ENCODE measurements around the gene SRPX.
A peak's percentile ranks its signal among the peaks of the same experiment; 100 is the strongest.

SRPX gene

GRCh38 chrX:38232079-38232686, 11.5 kb upstream of the SRPX start:
- no peak overlapping the region for H3K4me3 ChIP-seq (ENCODE audit: low read length)
- H3K4me1 ChIP-seq (ENCODE audit: control insufficient read depth, low read depth, low read length): no peaks in the 10 kb centered on the region
- no peak overlapping the region for H3K27ac ChIP-seq (ENCODE audit: low read length)
- H3K36me3 ChIP-seq (ENCODE audit: control insufficient read depth, low read depth, low read length): no peaks in the 10 kb centered on the region
- no peaks in the 10 kb centered on the region for H3K27me3 ChIP-seq (ENCODE audit: control insufficient read depth, insufficient read depth, low read length)
- no peak overlapping the region for H3K9ac ChIP-seq (ENCODE audit: low read length)
- peaks cover 8% of the 10 kb centered on the region for H3K9me3 ChIP-seq (ENCODE audit: control insufficient read depth, low read depth, low read length)

DNA sequence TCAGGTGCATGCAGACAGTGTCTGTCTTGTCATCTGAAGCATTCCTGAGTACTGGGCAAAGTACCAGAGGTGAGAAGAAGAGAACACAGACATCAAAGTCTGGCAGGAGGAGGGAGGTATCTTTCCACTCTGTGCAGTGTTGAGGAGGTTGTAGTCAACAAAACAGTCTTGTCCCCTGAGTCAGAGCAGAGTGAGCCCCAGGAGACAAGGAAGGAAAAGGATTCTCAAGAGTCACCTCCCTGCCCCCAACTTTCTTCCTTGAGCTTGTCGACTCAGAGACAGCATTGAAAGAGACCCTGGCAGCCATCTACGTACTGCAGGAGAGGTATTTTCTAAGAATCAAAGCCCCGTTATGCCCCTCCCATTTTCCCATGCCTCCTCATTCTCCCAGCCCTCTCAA, 4.4 kb upstream of the SRPX start:
- no peak overlapping the region for H3K9ac ChIP-seq (ENCODE audit: low read length)
- H3K27ac ChIP-seq (ENCODE audit: low read length): no peak overlapping the region
- H3K36me3 ChIP-seq (ENCODE audit: control insufficient read depth, low read depth, low read length): no peaks in the 10 kb centered on the region
- H3K9me3 ChIP-seq (ENCODE audit: control insufficient read depth, low read depth, low read length): peaks cover 4% of the 10 kb centered on the region
- H3K27me3 ChIP-seq (ENCODE audit: control insufficient read depth, insufficient read depth, low read length): peaks cover 28% of the 10 kb centered on the region
- no peaks in the 10 kb centered on the region for H3K4me1 ChIP-seq (ENCODE audit: control insufficient read depth, low read depth, low read length)
- no peak overlapping the region for H3K4me3 ChIP-seq (ENCODE audit: low read length)

DNA sequence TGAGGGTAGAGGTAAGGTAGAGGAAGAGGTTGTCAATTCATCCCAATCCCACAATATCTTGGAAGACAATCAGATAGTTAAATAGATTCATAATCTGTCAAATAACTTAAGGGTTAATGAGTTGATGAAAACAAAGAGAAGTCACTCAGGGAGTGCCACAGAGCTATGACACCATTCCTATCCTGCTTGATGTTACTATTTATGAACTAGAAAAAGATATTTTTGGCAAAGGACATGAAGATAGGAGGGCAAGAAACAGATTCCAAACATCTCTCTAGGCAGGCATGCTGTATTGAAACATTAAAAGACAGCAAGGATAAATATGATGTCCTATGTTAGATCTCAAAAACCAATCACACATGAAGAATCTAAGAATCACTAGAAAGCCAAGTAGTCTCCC, 3.5 kb upstream of the SRPX start:
- Histone ChIP-seq H3K27me3 (ENCODE audit: control insufficient read depth, insufficient read depth, low read length) (peaks cover 37% of the 10 kb centered on the region), H3K4me3 (ENCODE audit: low read length) (no peak overlapping the region)

GRCh38 chrX:38221391-38221929, 789 bp upstream of the SRPX start:
- H3K9me3 ChIP-seq (ENCODE audit: control insufficient read depth, low read depth, low read length): peaks cover 13% of the 10 kb centered on the region
- no peaks in the 10 kb centered on the region for H3K4me1 ChIP-seq (ENCODE audit: control insufficient read depth, low read depth, low read length)
- H3K27ac ChIP-seq (ENCODE audit: low read length): no peak overlapping the region
- H3K36me3 ChIP-seq (ENCODE audit: control insufficient read depth, low read depth, low read length): no peaks in the 10 kb centered on the region
- H3K4me3 ChIP-seq (ENCODE audit: low read length): peak overlapping the region; percentile 61
- H3K27me3 ChIP-seq (ENCODE audit: control insufficient read depth, insufficient read depth, low read length): peaks cover 39% of the 10 kb centered on the region
- H3K9ac ChIP-seq (ENCODE audit: low read length): no peak overlapping the region

More for the DNA sequence above, 3.5 kb upstream of the SRPX start:
- Histone ChIP-seq H3K36me3 (ENCODE audit: control insufficient read depth, low read depth, low read length) (no peaks in the 10 kb centered on the region), H3K9ac (ENCODE audit: low read length) (no peak overlapping the region), H3K4me1 (ENCODE audit: control insufficient read depth, low read depth, low read length) (no peaks in the 10 kb centered on the region), H3K9me3 (ENCODE audit: control insufficient read depth, low read depth, low read length) (peaks cover 4% of the 10 kb centered on the region), H3K27ac (ENCODE audit: low read length) (no peak overlapping the region)

DNA sequence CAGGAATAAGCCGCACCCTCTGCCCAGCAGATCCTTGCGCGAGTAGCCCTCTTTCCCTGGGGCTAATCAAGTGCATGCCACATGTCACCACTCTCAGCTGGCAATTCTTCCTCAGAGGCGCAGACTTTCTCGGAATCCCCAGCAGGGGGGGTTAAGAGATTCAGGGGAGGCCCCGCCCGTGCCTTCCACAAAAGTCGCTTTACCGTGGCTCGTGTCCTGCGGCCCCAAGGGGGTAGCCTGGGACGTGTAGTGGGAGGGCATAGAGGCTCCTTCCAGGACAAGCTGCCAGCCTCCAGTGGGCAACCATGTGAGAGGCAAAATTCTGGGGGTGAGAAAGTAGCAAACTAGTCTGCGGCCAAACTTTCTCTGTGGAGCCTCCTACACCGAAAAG, 652 bp downstream of the SRPX start:
- Histone ChIP-seq H3K9me3 (ENCODE audit: control insufficient read depth, low read depth, low read length) (peaks cover 16% of the 10 kb centered on the region), H3K4me3 (ENCODE audit: low read length) (peak overlapping the region; percentile 61), H3K36me3 (ENCODE audit: control insufficient read depth, low read depth, low read length) (no peaks in the 10 kb centered on the region), H3K27ac (ENCODE audit: low read length) (no peak overlapping the region), H3K4me1 (ENCODE audit: control insufficient read depth, low read depth, low read length) (no peaks in the 10 kb centered on the region), H3K27me3 (ENCODE audit: control insufficient read depth, insufficient read depth, low read length) (peaks cover 39% of the 10 kb centered on the region), H3K9ac (ENCODE audit: low read length) (no peak overlapping the region)

DNA sequence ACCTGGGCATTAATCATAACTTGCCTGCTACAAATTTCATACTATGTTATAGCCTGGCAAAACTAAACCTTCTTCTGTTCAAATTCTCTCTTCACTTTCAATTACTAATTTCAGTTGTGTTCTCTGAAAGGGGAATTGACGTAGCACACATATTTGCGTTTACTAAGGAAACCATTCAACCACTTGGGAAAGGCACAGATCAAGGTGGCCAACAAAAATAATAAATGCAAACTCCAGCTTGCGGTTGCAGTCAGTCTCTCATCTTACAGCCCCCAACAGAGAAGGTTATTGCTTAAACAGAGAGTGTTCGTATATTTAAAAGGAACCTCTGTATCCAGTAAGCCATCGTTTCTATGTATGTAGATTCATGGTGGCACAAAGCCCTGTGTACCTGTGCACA, 4.0 kb downstream of the SRPX start:
- no peak overlapping the region for H3K4me3 ChIP-seq (ENCODE audit: low read length)
- H3K27ac ChIP-seq (ENCODE audit: low read length): no peak overlapping the region
- peaks cover 16% of the 10 kb centered on the region for H3K9me3 ChIP-seq (ENCODE audit: control insufficient read depth, low read depth, low read length)
- H3K9ac ChIP-seq (ENCODE audit: low read length): no peak overlapping the region
- peaks cover 27% of the 10 kb centered on the region for H3K27me3 ChIP-seq (ENCODE audit: control insufficient read depth, insufficient read depth, low read length)
- H3K36me3 ChIP-seq (ENCODE audit: control insufficient read depth, low read depth, low read length): no peaks in the 10 kb centered on the region
- H3K4me1 ChIP-seq (ENCODE audit: control insufficient read depth, low read depth, low read length): no peaks in the 10 kb centered on the region

DNA sequence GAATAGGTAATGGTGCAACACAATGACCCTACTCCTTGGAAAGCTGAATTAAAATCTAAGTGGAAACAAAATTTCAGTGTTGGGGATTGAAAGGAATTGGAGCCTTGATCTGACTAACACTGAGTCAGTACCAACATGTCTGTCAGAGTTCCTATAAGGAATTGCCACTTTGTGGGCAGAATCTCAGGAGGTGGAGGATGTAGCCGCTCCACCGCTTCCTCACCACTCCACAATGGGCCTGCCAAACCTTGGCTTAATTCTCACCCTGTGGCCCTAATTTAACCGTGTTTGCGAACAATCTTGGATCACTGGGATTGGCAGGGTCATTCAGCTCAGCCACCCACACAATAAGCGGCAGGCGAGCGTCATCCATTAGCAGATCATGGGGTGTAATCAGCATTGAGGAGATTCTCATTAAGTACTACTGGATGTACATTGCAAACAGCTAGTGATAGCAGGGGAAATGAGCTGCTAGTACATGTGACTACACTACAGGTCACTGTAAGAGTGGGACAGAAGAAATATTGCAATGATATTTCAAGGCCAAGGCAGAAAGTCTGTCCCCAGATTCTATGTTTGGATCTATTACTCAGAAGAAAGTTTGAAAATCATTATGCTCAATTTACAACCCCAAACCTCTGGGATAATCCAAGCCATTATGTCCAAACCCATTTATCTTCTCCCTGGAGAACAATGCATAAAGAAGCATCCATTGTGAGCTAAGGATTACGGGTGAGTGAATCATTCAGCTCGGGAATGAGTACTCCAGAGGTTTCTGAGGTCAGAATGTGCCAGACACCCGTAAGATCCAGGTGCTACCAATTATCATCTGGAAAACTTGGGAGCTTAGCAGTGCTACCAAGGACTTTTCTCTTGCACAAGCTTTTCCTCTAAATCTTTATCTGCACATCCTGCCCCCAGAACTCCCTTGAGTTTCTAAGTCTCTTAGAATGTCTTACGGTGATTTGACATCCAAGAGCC, 5.8 kb downstream of the SRPX start:
- H3K4me1 ChIP-seq (ENCODE audit: control insufficient read depth, low read depth, low read length): no peaks in the 10 kb centered on the region
- H3K9me3 ChIP-seq (ENCODE audit: control insufficient read depth, low read depth, low read length): peaks cover 21% of the 10 kb centered on the region
- no peak overlapping the region for H3K27ac ChIP-seq (ENCODE audit: low read length)
- no peak overlapping the region for H3K9ac ChIP-seq (ENCODE audit: low read length)
- H3K36me3 ChIP-seq (ENCODE audit: control insufficient read depth, low read depth, low read length): no peaks in the 10 kb centered on the region
- H3K4me3 ChIP-seq (ENCODE audit: low read length): no peak overlapping the region
- H3K27me3 ChIP-seq (ENCODE audit: control insufficient read depth, insufficient read depth, low read length): peaks cover 9% of the 10 kb centered on the region

GRCh38 chrX:38214044-38214443, 6.6 kb downstream of the SRPX start:
- no peak overlapping the region for H3K9ac ChIP-seq (ENCODE audit: low read length)
- H3K36me3 ChIP-seq (ENCODE audit: control insufficient read depth, low read depth, low read length): no peaks in the 10 kb centered on the region
- H3K4me1 ChIP-seq (ENCODE audit: control insufficient read depth, low read depth, low read length): no peaks in the 10 kb centered on the region
- peaks cover 1% of the 10 kb centered on the region for H3K27me3 ChIP-seq (ENCODE audit: control insufficient read depth, insufficient read depth, low read length)
- no peak overlapping the region for H3K4me3 ChIP-seq (ENCODE audit: low read length)
- no peak overlapping the region for H3K27ac ChIP-seq (ENCODE audit: low read length)
- H3K9me3 ChIP-seq (ENCODE audit: control insufficient read depth, low read depth, low read length): peaks cover 23% of the 10 kb centered on the region

DNA sequence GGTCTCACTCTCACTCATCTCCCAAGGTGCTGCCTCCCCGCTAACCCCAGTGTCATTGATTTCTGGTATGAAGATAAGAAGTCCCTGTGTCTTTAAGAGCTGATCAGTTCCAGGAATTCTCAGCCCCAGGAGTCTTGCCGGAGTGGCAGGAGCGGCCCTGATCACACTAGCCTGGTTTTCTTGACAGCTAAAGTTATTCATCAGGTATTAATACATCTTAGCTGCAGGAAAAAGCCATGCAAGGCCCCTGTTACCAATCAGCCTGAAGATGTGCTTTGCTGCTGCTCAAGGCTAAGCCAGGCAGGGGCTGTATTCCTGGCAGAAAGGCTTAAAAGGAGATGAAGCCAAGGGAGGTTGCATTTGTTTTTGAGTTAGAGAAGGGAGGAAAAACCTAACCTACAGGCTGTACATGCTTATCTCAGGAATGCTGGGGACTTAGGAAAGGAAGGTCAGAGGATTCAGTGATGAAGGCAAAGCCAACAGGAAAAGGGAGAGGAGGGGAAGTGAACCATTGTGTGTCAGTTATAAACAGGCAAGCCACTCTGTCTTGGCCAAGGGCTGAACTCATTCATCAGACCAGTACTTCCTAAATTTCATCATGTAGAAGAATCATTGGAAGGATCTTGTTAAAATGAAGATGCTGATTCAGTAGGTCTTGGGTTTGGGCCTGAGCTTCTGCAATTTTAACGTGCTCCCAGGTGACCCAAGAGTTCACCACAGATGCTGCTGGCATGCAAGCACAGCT, 8.6 kb downstream of the SRPX start:
- Histone ChIP-seq H3K4me1 (ENCODE audit: control insufficient read depth, low read depth, low read length) (no peaks in the 10 kb centered on the region), H3K36me3 (ENCODE audit: control insufficient read depth, low read depth, low read length) (no peaks in the 10 kb centered on the region), H3K9ac (ENCODE audit: low read length) (no peak overlapping the region), H3K27me3 (ENCODE audit: control insufficient read depth, insufficient read depth, low read length) (no peaks in the 10 kb centered on the region), H3K9me3 (ENCODE audit: control insufficient read depth, low read depth, low read length) (peaks cover 19% of the 10 kb centered on the region), H3K27ac (ENCODE audit: low read length) (no peak overlapping the region), H3K4me3 (ENCODE audit: low read length) (no peak overlapping the region)

- Histone ChIP-seq H3K9ac (ENCODE audit: low read length) (no peak overlapping the region), H3K27me3 (ENCODE audit: control insufficient read depth, insufficient read depth, low read length) (no peaks in the 10 kb centered on the region), H3K4me1 (ENCODE audit: control insufficient read depth, low read depth, low read length) (no peaks in the 10 kb centered on the region), H3K4me3 (ENCODE audit: low read length) (no peak overlapping the region), H3K9me3 (ENCODE audit: control insufficient read depth, low read depth, low read length) (peaks cover 16% of the 10 kb centered on the region), H3K27ac (ENCODE audit: low read length) (no peak overlapping the region), H3K36me3 (ENCODE audit: control insufficient read depth, low read depth, low read length) (no peaks in the 10 kb centered on the region)
Observed at GRCh38 chrX:38206542-38206941, 14.1 kb downstream of the SRPX start.

- H3K9ac ChIP-seq (ENCODE audit: low read length): no peak overlapping the region
- no peak overlapping the region for H3K27ac ChIP-seq (ENCODE audit: low read length)
Observed at GRCh38 chrX:38206036-38206435, 14.6 kb downstream of the SRPX start.

More at GRCh38 chrX:38206036-38206435, 14.6 kb downstream of the SRPX start:
- Histone ChIP-seq H3K27me3 (ENCODE audit: control insufficient read depth, insufficient read depth, low read length) (no peaks in the 10 kb centered on the region), H3K4me1 (ENCODE audit: control insufficient read depth, low read depth, low read length) (no peaks in the 10 kb centered on the region), H3K4me3 (ENCODE audit: low read length) (no peak overlapping the region), H3K36me3 (ENCODE audit: control insufficient read depth, low read depth, low read length) (no peaks in the 10 kb centered on the region), H3K9me3 (ENCODE audit: control insufficient read depth, low read depth, low read length) (peaks cover 16% of the 10 kb centered on the region)

All from iPS-18a (cell line).